AG09319 (cell line): ENCODE data around the gene BCL2L12.

Experiments used
- DNase-seq: peaks from one replicate; pipeline ENCODE4 v3.0.0-alpha.2; 2010; ENCODE audit warnings: low read depth; ENCODE audit errors: extremely low read depth
- TF ChIP-seq, protein P1 (sequence below): IDR thresholded peaks from 2 replicates; pipeline ENCODE4 v1.5.1; 2011; ENCODE audit warnings: low read depth, mild to moderate bottlenecking, inconsistent platforms, low read length, moderate library complexity

The BCL2L12 gene

DNA sequence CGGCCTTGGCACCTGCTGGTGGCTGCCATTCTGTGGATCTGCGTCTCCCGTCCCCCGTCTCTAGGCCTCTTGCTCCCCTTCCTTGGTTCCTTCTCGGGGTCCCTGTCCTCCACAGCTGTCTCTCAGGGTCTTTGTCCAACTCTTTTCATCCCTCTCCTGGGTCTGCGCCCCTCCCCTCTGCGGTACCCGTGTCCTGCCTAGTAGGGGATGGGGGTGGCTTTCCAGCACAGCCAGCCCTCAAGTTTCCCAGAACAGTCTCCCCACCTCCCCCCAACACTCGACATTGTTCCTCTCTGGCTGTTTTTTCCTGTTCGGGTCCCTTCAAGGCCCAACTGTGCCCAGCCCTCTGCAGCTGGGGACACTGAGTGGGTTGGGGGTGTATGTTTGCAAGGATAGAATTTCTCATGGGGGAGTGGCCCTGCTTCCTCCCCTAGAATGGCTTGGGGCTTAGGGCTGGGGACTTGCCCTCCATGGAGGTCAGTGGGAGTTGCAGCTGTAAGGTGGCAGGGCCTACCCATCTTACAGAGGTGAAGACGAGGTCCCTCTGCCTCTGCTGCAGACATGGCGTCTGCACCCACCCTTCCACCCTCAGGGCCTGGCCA lies 22.9 kb downstream of the BCL2L12 start:
- TF ChIP-seq, protein P1, sequence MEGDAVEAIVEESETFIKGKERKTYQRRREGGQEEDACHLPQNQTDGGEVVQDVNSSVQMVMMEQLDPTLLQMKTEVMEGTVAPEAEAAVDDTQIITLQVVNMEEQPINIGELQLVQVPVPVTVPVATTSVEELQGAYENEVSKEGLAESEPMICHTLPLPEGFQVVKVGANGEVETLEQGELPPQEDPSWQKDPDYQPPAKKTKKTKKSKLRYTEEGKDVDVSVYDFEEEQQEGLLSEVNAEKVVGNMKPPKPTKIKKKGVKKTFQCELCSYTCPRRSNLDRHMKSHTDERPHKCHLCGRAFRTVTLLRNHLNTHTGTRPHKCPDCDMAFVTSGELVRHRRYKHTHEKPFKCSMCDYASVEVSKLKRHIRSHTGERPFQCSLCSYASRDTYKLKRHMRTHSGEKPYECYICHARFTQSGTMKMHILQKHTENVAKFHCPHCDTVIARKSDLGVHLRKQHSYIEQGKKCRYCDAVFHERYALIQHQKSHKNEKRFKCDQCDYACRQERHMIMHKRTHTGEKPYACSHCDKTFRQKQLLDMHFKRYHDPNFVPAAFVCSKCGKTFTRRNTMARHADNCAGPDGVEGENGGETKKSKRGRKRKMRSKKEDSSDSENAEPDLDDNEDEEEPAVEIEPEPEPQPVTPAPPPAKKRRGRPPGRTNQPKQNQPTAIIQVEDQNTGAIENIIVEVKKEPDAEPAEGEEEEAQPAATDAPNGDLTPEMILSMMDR: no peak
- DNase-seq: no peak

DNA sequence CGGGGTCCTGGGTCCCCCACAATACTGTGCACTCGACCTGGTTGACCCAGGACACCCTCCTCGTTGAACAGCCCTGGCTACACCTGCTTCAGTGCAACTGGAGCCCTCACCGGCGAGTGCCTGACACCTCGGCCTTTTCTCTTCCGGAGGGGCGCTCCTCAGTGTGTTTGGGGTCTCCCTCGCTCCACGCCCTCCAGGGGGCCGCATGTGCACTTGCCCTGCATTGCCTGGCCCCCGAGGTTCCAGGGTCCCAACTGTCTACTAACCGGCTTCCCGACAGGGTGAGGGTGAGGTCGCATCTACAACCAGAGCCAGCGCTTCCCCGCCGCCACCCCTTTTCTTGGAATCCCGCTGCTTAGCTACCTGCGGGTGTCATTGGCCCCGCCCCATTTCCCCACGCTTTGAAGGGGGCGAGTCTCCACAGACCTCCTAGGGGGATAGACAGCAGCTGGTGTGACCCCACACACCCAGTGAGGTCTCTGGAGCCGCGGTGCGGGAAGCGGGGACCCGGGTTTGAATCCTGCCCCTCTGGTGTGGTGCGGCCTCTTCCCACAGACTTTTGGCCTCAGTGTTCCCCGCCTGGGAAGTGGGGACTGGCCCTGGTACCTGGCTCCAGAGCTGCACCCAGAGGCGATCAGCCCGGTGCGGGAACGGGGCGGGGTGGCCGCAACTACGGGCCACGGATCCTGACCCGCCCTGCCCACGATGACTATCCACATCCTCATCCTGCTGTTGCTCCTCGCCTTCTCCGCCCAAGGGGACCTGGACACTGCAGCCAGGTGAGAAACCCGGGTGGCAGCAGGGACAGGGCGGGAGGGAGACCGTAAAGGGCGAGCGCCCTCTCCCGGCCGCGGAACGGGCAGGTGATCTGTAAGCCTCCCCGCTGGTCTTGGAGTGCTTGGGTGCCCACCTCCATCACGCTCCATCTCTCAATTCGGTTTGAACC lies 23.7 kb downstream of the BCL2L12 start, which contains the start of gene ADM5:
Gene ADM5 (plus strand): TSS at position 462 of the 946 bp plus-strand sequence. CDS start 244 bp downstream, at position 706.
- DNase-seq: no peak
- TF ChIP-seq, protein P1: peak; percentile 63

DNA sequence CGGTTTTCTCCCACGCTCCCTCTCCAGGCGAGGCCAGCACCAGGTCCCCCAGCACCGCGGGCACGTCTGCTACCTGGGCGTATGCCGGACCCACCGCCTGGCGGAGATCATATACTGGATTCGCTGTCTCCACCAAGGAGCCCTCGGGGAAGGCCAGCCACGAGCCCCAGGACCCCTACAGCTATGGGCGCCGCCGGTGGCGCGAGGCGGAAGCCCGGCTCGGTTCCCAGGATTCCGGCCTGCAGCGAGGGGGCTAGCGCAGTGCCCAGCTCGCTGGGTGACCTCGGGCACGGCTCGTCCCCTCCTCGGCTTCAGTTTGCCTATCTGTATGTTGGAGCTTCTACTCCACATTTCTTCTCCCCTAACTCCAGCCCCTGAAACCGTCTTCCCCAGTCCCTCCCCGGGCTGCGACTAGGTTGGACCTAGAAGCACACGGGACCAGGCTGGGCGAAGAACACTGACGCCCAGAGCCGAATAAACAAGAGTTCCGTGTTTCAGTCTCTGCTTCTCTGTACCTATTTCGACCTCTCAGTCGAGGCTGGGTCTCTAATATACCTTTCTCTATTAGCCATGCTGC lies 24.4 kb downstream of the BCL2L12 start:
- TF ChIP-seq, protein P1: no peak
- no peak for DNase-seq

DNA sequence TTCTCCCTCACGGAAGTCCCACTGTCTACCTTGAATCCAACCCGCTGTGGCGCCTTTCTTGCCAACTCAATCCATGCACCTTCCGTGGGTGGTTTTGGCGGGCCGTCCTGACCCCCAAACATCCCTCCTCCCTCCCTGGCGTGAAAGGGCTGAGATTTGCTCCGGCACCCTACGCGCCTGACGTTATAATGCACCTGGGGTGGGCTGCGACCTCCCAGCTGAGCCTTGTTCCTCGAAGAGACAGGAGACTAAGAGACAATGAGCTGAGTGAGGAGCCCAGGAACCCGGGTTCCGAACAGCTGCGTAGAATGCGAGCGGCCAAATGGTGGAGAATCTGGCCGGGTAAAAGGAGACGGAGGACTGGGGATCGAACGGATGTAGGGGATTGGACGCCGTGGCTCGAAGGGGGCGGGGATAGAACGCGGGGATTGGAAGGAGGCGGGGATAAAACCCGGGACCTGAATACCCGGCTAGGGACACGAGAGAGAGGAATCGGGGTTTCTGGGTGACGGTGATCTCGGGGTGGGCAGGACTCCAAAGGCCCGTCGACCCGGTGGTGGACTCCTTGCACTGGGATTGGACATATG lies 25.0 kb downstream of the BCL2L12 start, which contains the start of gene CPT1C:
Gene CPT1C (plus strand): TSS at position 461 of the 587 bp plus-strand sequence. CDS start 1,137 bp downstream, outside the sequence.
- DNase-seq: peak; percentile 49
- TF ChIP-seq, protein P1: no peak

DNA sequence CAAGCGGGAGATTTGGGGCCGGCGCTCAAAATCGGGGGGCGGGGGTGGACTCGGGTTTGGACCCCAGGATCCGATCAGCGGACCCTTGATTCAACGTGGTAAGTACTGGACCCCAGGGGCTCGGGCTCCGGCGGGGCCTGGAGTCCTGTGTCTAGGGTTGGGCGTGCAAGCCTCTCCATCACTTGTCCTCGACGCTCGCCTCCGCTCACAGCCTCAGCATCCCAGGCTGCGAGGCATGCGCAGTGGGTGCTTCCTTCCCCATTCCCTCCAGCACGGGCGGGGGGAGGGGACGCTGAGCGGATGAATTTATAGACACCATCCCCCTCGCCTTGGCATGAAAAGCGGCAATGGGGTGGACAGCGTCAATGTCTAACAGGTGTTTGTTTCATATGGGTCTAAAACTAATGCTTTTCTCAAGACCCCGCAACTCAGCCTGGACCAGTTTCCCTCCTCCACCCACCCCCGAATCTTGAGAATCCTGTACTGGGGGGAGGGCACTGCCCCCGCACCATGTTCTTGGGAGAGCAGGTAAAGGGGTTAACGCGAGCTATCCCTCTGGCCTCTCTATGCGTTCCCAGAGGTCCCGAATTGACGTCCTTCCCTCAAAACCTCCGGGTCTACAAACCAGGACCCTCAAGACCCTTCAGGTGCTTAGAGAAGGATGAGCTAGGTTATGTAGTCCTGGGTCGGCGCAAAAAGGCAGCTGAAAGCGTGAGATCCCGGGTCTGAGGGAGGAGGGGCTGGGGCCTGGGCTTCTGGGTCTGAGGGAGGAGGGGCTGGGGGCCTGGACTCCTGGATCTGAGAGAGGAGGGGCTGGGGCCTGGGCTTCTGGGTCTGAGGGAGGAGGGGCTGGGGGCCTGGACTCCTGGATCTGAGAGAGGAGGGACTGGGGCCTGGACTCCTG lies 25.8 kb downstream of the BCL2L12 start:
- TF ChIP-seq, protein P1: no peak
- no peak for DNase-seq

DNA sequence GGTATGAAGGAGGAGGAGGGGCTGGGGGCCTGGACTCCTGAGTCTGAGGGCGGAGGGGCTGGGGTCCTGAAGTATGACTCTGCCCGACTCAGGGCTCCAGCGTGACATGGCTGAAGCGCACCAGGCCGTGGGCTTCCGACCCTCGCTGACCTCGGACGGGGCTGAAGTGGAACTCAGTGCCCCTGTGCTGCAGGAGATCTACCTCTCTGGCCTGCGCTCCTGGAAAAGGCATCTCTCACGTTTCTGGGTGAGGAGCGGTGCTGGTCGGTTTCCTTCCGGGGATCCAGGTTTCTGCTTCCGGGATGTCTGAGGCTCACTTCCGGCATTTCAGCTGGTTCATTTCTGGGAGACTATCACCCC lies 26.4 kb downstream of the BCL2L12 start:
- TF ChIP-seq, protein P1: no peak
- DNase-seq: no peak
